HEK293T (cell line): Measurements from ENCODE around the gene PTCRA.
"Not testable (repeated sequence)": the region's sequence is repeated elsewhere in the genome, so short reads cannot be mapped to it uniquely, and the experiment has no call there.

Experiments
- CTCF ChIA-PET: fragments of 350-600 bp; formaldehyde crosslinking; extraction: SDS; loops from one replicate; lab custom pipeline; 2021; ENCODE audit warnings: antibody characterized with exemption, inconsistent platforms; lab: Yijun Ruan, JAX
- POLR2A ChIA-PET: fragments of 350-600 bp; formaldehyde crosslinking; extraction: SDS; loops from one replicate; lab custom pipeline; 2020; ENCODE audit warnings: antibody characterized with exemption, inconsistent platforms; lab: Yijun Ruan, JAX
- DNase-seq: peaks from one replicate; pipeline ENCODE4 v3.0.0; 2012; ENCODE audit warnings: mixed read lengths; ENCODE audit errors: extremely low spot score
- ARNT ChIP-seq: fragments of 450-650 bp; IDR thresholded peaks from 2 replicates; pipeline ENCODE4 v1.6.1; 2017; ENCODE audit warnings: mild to moderate bottlenecking
- BHLHE40 ChIP-seq: fragments of 450-650 bp; IDR thresholded peaks from 2 replicates; pipeline ENCODE4 v1.6.1; 2016; ENCODE audit warnings: mild to moderate bottlenecking, moderate library complexity, borderline replicate concordance
- CTBP1 ChIP-seq: fragments of 450-650 bp; IDR thresholded peaks from 2 replicates; pipeline ENCODE4 v1.6.1; 2016; ENCODE audit warnings: borderline replicate concordance
- ELF4 ChIP-seq: fragments of 450-650 bp; IDR thresholded peaks from 2 replicates; pipeline ENCODE4 v1.6.1; 2017; ENCODE audit warnings: antibody characterized with exemption
- FOXA1 ChIP-seq: fragments of 450-650 bp; IDR thresholded peaks from 2 replicates; pipeline ENCODE4 v1.6.1; 2016; ENCODE audit warnings: mild to moderate bottlenecking
- FOXK2 ChIP-seq: fragments of 450-650 bp; IDR thresholded peaks from 2 replicates; pipeline ENCODE4 v1.6.1; 2016; ENCODE audit warnings: mild to moderate bottlenecking
- FOXM1 ChIP-seq: fragments of 450-650 bp; IDR thresholded peaks from 2 replicates; pipeline ENCODE4 v1.6.1; 2017; ENCODE audit warnings: mild to moderate bottlenecking, borderline replicate concordance
- HDGF ChIP-seq: fragments of 450-650 bp; IDR thresholded peaks from 2 replicates; pipeline ENCODE4 v1.6.1; 2017; ENCODE audit warnings: antibody characterized with exemption, borderline replicate concordance
- L3MBTL2 ChIP-seq: fragments of 450-650 bp; conservative IDR thresholded peaks from 2 replicates; pipeline ENCODE4 v1.6.1; 2016; ENCODE audit warnings: mild to moderate bottlenecking
- LEF1 ChIP-seq: fragments of 450-650 bp; IDR thresholded peaks from 2 replicates; pipeline ENCODE4 v1.6.1; 2017; ENCODE audit warnings: mild to moderate bottlenecking, borderline replicate concordance
- NFRKB ChIP-seq: fragments of 450-650 bp; IDR thresholded peaks from 2 replicates; pipeline ENCODE4 v1.6.1; 2016; ENCODE audit warnings: mild to moderate bottlenecking, moderate library complexity
- SP1 ChIP-seq: fragments of 450-650 bp; IDR thresholded peaks from 2 replicates; pipeline ENCODE4 v1.6.1; 2017
- SUZ12 ChIP-seq: fragments of 450-650 bp; IDR thresholded peaks from 2 replicates; pipeline ENCODE4 v1.6.1; 2016; ENCODE audit warnings: mild to moderate bottlenecking
- TARDBP ChIP-seq: fragments of 450-650 bp; IDR thresholded peaks from 2 replicates; pipeline ENCODE4 v1.6.1; 2016
- ZNF384 ChIP-seq: fragments of 450-650 bp; IDR thresholded peaks from 2 replicates; pipeline ENCODE4 v1.6.1; 2016
- TF ChIP-seq, protein P1 (sequence below): fragments of 450-650 bp; IDR thresholded peaks from 2 replicates; pipeline ENCODE4 v1.6.1; 2016

PTCRA gene

DNA sequence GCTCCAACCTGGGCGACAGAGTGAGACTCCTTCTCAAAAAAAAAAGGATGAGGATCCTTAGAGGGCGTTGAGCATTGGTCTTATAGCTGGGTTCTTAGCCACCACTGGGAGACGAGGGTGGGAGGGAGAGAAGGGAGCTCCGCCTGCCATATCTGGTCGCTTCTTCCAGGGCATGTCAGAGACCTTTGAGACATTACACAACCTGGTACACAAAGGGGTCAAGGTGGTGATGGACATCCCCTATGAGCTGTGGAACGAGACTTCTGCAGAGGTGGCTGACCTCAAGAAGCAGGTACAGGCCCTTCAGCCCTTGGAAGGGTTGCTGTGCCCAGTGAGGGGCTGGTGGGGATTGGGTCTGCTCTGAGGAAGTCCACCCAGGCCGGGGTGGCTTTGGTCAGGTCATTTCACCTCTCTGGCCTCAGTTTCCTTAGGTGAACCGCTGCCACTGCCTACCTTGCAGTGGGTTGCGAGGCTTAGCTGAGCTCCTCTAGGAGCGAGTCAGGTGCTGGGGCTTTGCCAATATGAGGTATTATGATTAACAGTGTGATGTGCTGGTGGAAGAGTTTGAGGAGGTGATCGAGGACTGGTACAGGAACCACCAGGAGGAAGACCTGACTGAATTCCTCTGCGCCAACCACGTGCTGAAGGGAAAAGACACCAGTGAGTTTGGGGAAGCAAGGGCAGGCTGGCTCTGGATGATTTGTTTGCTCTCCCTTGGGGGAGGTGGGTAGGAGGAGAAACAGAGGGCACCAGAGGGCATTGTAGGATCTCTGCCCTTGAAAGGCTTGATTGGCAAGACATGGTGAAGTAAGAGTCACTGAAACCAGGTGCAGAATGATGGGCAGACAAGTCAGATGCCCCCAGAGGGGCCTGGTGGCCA lies 21.9 kb downstream of the PTCRA start:
- TF ChIP-seq SP1 (no peak), SUZ12 (no peak), NFRKB (no peak)
- no peak for DNase-seq
- ChIA-PET CTCF (no interaction called here), POLR2A (interaction anchor here (0.9 kb wide), 1 partner anchor 46 kb away, joined by 5 read pairs; no protein-coding TSS in a partner anchor)

DNA sequence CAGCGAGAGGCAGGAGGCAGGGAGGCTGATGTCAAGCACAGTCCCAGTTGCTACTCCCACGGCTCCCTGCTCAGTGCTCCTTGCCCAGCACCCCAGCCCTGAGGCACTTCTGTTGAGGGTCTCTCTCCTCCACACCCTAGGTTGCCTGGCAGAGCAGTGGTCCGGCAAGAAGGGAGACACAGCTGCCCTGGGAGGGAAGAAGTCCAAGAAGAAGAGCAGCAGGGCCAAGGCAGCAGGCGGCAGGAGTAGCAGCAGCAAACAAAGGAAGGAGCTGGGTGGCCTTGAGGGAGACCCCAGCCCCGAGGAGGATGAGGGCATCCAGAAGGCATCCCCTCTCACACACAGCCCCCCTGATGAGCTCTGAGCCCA lies 22.6 kb downstream of the PTCRA start:
- no peak for DNase-seq
- POLR2A ChIA-PET, result interaction anchor here (0.8 to 3.1 kb wide), 2 partner anchors 9 to 40 kb away, joined by 3 to 31 read pairs; partner anchors contain the start of genes CNPY3 and PEX6
- TF ChIP-seq, protein P1, sequence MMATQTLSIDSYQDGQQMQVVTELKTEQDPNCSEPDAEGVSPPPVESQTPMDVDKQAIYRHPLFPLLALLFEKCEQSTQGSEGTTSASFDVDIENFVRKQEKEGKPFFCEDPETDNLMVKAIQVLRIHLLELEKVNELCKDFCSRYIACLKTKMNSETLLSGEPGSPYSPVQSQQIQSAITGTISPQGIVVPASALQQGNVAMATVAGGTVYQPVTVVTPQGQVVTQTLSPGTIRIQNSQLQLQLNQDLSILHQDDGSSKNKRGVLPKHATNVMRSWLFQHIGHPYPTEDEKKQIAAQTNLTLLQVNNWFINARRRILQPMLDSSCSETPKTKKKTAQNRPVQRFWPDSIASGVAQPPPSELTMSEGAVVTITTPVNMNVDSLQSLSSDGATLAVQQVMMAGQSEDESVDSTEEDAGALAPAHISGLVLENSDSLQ, result no peak
- TF ChIP-seq CTBP1 (no peak), LEF1 (no peak), ARNT (no peak), ELF4 (no peak), FOXK2 (no peak), FOXA1 (no peak), NFRKB (no peak), BHLHE40 (no peak), HDGF (no peak), FOXM1 (no peak), ZNF384 (no peak), L3MBTL2 (no peak)

DNA sequence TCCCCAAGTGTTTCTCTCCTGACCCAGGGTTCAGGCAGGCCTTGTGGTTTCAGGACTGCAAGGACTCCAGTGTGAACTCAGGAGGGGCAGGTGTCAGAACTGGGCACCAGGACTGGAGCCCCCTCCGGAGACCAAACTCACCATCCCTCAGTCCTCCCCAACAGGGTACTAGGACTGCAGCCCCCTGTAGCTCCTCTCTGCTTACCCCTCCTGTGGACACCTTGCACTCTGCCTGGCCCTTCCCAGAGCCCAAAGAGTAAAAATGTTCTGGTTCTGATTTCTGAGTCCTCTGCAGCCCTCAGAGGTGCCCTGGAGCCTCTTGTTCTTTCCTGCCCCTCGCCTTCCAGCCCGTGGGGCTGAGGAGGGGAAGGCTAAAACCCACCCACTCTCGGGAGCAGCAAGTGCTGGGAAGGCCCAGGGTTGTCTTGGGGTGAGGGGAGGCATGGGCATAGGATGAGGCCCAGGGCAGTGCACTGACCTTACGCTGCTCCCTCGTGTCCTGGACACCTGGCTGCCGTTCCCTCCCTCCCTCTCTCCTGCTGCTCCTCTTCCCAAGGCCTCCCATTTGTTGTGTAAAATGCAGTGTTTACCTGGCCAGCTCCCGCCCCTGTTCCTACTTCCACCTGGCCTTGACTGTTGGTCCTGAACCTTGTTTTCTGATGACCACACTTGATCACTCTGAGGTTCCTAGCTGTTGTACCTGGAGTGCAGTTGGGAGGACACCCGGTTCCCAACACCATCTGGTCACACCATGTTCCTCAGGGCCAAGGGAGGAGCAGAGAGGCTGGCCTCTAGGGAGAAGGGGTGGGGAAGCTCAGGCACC lies 23.3 kb downstream of the PTCRA start:
- DNase-seq, result no peak
- POLR2A ChIA-PET, result interaction anchor here (0.8 to 3.1 kb wide), 2 partner anchors 10 to 39 kb away, joined by 3 to 31 read pairs; partner anchors contain the start of genes CNPY3 and PEX6
- TF ChIP-seq SUZ12, result no peak
- CTCF ChIA-PET, result no interaction called here

More for the DNA sequence above, 22.6 kb downstream of the PTCRA start:
- CTCF ChIA-PET, result no interaction called here

DNA sequence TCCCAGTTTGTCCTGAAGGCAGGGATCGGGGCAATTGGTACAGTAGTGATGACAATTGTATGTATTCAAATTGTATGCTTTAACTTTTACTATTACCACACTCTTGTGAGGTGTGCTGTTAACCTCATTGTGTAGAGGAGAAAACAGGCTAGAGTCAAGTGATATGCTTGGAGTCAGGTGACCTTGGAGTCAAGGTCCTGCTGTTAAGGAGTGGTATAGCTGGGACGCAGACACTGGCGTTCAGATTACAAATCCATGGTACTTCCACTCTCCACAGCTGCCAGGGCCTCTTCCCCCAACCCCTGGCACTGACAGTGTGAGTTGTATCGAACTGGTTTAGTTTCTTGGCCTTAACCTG lies 23.9 kb downstream of the PTCRA start:
- ChIA-PET CTCF (no interaction called here), POLR2A (interaction anchor here (3.1 kb wide), 1 partner anchor 10 kb away, joined by 31 read pairs; the partner anchor contains the start of gene CNPY3)
- no peak for DNase-seq
- TF ChIP-seq TARDBP (no peak), FOXA1 (no peak), SP1 (no peak), ELF4 (no peak), LEF1 (no peak), SUZ12 (no peak), L3MBTL2 (no peak), FOXK2 (no peak)

DNA sequence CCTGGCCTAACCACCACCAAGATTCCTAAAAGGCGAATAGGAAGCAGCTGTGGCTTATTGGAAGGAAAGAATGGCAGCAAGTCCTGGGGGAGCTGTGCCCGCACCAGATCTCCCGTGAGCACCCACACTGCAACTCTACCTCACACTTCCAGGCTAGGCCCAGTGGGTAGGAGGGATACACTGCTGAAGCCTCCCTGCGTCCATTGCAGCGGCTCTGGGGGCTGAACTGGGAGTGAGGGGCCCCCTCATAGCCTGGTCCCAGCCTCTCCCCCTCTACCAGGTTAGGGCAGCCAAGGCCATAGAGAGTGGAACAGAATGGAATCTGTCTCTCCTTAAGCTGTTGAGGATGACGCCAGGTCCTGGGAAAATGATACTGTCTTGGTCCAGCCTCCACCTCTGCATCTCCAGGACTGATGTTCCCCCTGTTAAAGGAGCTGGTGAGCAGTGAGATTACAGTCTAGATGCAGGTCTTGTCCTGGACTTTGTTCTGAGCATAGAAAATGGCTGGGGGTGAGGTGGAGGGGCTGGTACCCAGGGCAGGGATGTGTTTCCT lies 24.7 kb downstream of the PTCRA start:
- POLR2A ChIA-PET, result interaction anchor here (1.1 to 3.1 kb wide), 2 partner anchors 11 to 43 kb away, joined by 5 to 31 read pairs; partner anchors contain the start of genes CNPY3 and PPP2R5D
- DNase-seq, result no peak
- CTCF ChIA-PET, result no interaction called here
- TF ChIP-seq HDGF (no peak), SUZ12 (no peak), SP1 (no peak), ZNF384 (no peak), ELF4 (no peak), NFRKB (no peak), LEF1 (no peak), ARNT (no peak), FOXK2 (no peak), L3MBTL2 (no peak), FOXA1 (no peak), BHLHE40 (no peak), TARDBP (no peak), CTBP1 (no peak), FOXM1 (no peak)
- TF ChIP-seq, protein P1, result no peak

DNA sequence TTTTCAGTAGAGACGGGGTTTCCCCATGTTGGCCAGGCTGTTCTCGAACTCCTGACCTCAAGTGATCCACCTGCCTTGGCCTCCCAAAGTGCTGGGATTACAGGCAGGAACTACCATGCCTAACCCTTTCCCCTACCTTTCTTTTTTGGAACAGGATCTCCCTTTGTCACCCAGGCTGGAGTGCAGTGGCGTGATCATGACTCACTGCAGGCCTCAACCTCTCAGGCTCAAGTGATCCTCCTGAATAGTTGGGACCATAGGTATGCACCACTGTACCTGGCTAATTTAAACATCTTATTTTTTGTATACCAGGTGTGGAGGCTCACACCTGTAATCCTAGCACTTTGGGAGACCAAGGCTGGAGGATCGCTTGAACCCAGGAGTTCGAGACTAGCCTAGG lies 25.5 kb downstream of the PTCRA start:
- CTCF ChIA-PET, DNase-seq: not testable (repeated sequence)
- POLR2A ChIA-PET, result interaction anchor here (1.1 to 3.1 kb wide), 2 partner anchors 12 to 43 kb away, joined by 5 to 31 read pairs; partner anchors contain the start of genes CNPY3 and PPP2R5D
